ENCODE results near the gene COL4A1.

Gene COL4A1

GRCh38 chr13:110340812-110341444, 34.0 kb upstream of the COL4A1 start:
- no peak for DNase-seq

- DNase-seq = no peak
Measured at GRCh38 chr13:110339975-110340550, 33.1 kb upstream of the COL4A1 start.

- no peak for DNase-seq
Measured at GRCh38 chr13:110339263-110339662, 32.3 kb upstream of the COL4A1 start.

GRCh38 chr13:110338441-110339101, 31.6 kb upstream of the COL4A1 start:
- no peak for DNase-seq

- no peak for DNase-seq
Measured at GRCh38 chr13:110337247-110337646, 30.3 kb upstream of the COL4A1 start.

- DNase-seq = no peak
Measured at GRCh38 chr13:110336681-110337080, 29.7 kb upstream of the COL4A1 start.

- DNase-seq = no peak
Measured at GRCh38 chr13:110336108-110336507, 29.2 kb upstream of the COL4A1 start.

- no peak for DNase-seq
Measured at GRCh38 chr13:110334841-110335490, 28.0 kb upstream of the COL4A1 start.

- no peak for DNase-seq
Measured at GRCh38 chr13:110334256-110334655, 27.3 kb upstream of the COL4A1 start.

GRCh38 chr13:110333837-110334236, 26.9 kb upstream of the COL4A1 start:
- DNase-seq = no peak

- no peak for DNase-seq
Measured at GRCh38 chr13:110332750-110333149, 25.8 kb upstream of the COL4A1 start.

- no peak for DNase-seq
Measured at GRCh38 chr13:110331362-110331761, 24.4 kb upstream of the COL4A1 start.

GRCh38 chr13:110330491-110331011, 23.6 kb upstream of the COL4A1 start:
- DNase-seq = no peak

GRCh38 chr13:110329798-110330461, 23.0 kb upstream of the COL4A1 start:
- DNase-seq = no peak

- no peak for DNase-seq
Measured at GRCh38 chr13:110329258-110329657, 22.3 kb upstream of the COL4A1 start.

- no peak for DNase-seq
Measured at GRCh38 chr13:110328573-110328972, 21.6 kb upstream of the COL4A1 start.

GRCh38 chr13:110327051-110327721, 20.2 kb upstream of the COL4A1 start:
- no peak for DNase-seq

- no peak for DNase-seq
Measured at GRCh38 chr13:110326263-110326904, 19.4 kb upstream of the COL4A1 start.

- DNase-seq = no peak
Measured at GRCh38 chr13:110324026-110324749, 17.2 kb upstream of the COL4A1 start.

GRCh38 chr13:110323172-110323891, 16.4 kb upstream of the COL4A1 start:
- DNase-seq = no peak

- DNase-seq = no peak
Measured at GRCh38 chr13:110322828-110323171, 15.8 kb upstream of the COL4A1 start.

Data from 8988T (cell line).